Frontal cortex (tissue), 4 donors: ENCODE results near the gene SNORC. TPM values are rescaled to one million over a fixed set of nuclear protein-coding genes. Genes with fewer than 3 reads are reported as not detected.

Source experiments
- DNase-seq, 2 donors: peaks; one replicate each; pipeline ENCODE4 v3.0.0; 2012; ENCODE audit warnings: low spot score in 2 of 2
- FAIRE-seq: peaks from 2 replicates; lab custom pipeline; 2012; peaks lifted over from hg19 to GRCh38; lab: Jason Lieb, UNC
- total RNA-seq: library from RNA; depleted of rRNA; stranded (reverse); fragments of >200 nt; gene quantifications from one replicate; pipeline ENCODE4 v1.2.3, GENCODE V29; 2014
- donor health status: control.
- donor health status: control.
- donor health status: control.

Gene SNORC
- total RNA-seq, 1 donor from 2014 or later = 2.4 TPM

GRCh38 chr2:232879618-232880494 is 9.8 kb downstream of the SNORC start:
- no peak for FAIRE-seq
- no peak for DNase-seq

- FAIRE-seq (no peak), DNase-seq (no peak)
These were observed 10.8 kb downstream of the SNORC start for GRCh38 chr2:232880764-232881351.

- no peak for FAIRE-seq
- DNase-seq = no peak
These were observed 12.0 kb downstream of the SNORC start for GRCh38 chr2:232882085-232882484.

GRCh38 chr2:232882505-232883115 is 12.5 kb downstream of the SNORC start:
- FAIRE-seq (no peak), DNase-seq (no peak)

GRCh38 chr2:232883116-232883721 is 13.2 kb downstream of the SNORC start:
- FAIRE-seq = no peak
- DNase-seq = no peak

- FAIRE-seq (no peak), DNase-seq (no peak)
These were observed 13.9 kb downstream of the SNORC start for GRCh38 chr2:232884001-232884421.

- FAIRE-seq (no peak), DNase-seq (no peak)
These were observed 14.6 kb downstream of the SNORC start for GRCh38 chr2:232884549-232885263.

- no peak for FAIRE-seq
These were observed 15.3 kb downstream of the SNORC start for GRCh38 chr2:232885264-232885961.

GRCh38 chr2:232886176-232886575 is 16.1 kb downstream of the SNORC start:
- FAIRE-seq (no peak), DNase-seq (no peak)

More at GRCh38 chr2:232885264-232885961, 15.3 kb downstream of the SNORC start:
- DNase-seq = no peak

- no peak for DNase-seq
- no peak for FAIRE-seq
These were observed 16.6 kb downstream of the SNORC start for GRCh38 chr2:232886632-232887031.

- DNase-seq (no peak), FAIRE-seq (no peak)
These were observed 17.2 kb downstream of the SNORC start for GRCh38 chr2:232887171-232887850.

GRCh38 chr2:232888099-232888836 is 18.2 kb downstream of the SNORC start:
- FAIRE-seq = no peak
- DNase-seq = no peak

- DNase-seq = no peak
- no peak for FAIRE-seq
These were observed 18.9 kb downstream of the SNORC start for GRCh38 chr2:232888839-232889529.

GRCh38 chr2:232889876-232890401 is 19.9 kb downstream of the SNORC start:
- DNase-seq (no peak), FAIRE-seq (no peak)

GRCh38 chr2:232890536-232890895 is 20.5 kb downstream of the SNORC start:
- FAIRE-seq (no peak), DNase-seq (no peak)

GRCh38 chr2:232890896-232891601 is 21.0 kb downstream of the SNORC start:
- no peak for FAIRE-seq

GRCh38 chr2:232891621-232892071 is 21.6 kb downstream of the SNORC start:
- DNase-seq (no peak), FAIRE-seq (no peak)

More at GRCh38 chr2:232890896-232891601, 21.0 kb downstream of the SNORC start:
- DNase-seq = no peak
